Endothelial cell of umbilical vein (primary cell): ENCODE results near the gene MRPL58.

Source experiments
- FOS ChIP-seq: IDR thresholded peaks from 2 replicates; pipeline ENCODE4 v1.6.1; 2011; ENCODE audit warnings: mild to moderate bottlenecking, low read length, moderate library complexity, borderline replicate concordance; ENCODE audit not compliant: insufficient read depth
- POLR2A ChIP-seq: IDR thresholded peaks from 2 replicates; pipeline ENCODE4 v1.6.1; 2012; ENCODE audit warnings: low read depth, mild to moderate bottlenecking, control low read depth, low read length
- POLR2AphosphoS5 ChIP-seq: IDR thresholded peaks from 2 replicates; pipeline ENCODE4 v1.6.1; 2012; ENCODE audit warnings: low read depth, mild to moderate bottlenecking, control low read depth, low read length, moderate library complexity; ENCODE audit not compliant: insufficient read depth
- TF ChIP-seq, protein P1 (sequence below): IDR thresholded peaks from 2 replicates; pipeline ENCODE4 v1.6.1; 2011; ENCODE audit not compliant: insufficient read depth, insufficient read length

- no peak for TF ChIP-seq POLR2AphosphoS5
- TF ChIP-seq, protein P1, sequence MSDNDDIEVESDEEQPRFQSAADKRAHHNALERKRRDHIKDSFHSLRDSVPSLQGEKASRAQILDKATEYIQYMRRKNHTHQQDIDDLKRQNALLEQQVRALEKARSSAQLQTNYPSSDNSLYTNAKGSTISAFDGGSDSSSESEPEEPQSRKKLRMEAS, result no peak
- TF ChIP-seq POLR2A, result no peak
- no peak for TF ChIP-seq FOS
These were observed 19.7 kb downstream of the MRPL58 start for GRCh38 chr17:75031972-75032719.
